ENCODE results near the gene PAGE1. TPM values are rescaled to one million over a fixed set of nuclear protein-coding genes. Genes with fewer than 3 reads are reported as not detected.
"Not testable (repeated sequence)": the region's sequence is repeated elsewhere in the genome, so short reads cannot be mapped to it uniquely, and the experiment has no call there.

Gene PAGE1
- total RNA-seq, 1 experiment from 2014 or later = not detected

DNA sequence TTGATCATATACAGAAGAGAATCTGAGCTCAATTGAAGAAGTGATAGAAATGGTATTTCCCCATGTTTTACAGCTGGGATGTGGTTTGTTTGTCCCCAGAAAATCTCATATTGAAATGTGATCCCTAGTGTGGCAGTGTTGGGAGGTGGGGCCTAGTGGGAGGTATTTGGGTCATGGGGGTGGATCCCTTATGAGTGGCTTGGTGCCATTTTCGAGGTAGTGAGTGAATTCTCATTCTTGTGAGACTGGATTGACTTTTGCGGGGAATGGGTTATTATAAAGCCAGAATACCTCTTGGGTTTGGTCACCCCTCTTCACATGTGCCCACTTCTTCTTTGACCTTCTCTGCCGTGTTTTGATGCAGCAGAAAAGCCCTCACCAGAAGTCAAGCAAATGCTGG lies 29.6 kb upstream of the PAGE1 start:
- intact Hi-C loops (cut with micrococcal nuclease; ENCODE audit: unreplicated experiment) = no loop called here
- no peak overlapping the region for H3K4me3 ChIP-seq (ENCODE audit: low read depth in 2 of 2, low read length in 2 of 2)
- no peaks in the 10 kb centered on the region for H3K4me1 ChIP-seq (ENCODE audit: control insufficient read depth, insufficient read depth, low read length)
- no peaks in the 10 kb centered on the region for H3K9me3 ChIP-seq (ENCODE audit: control insufficient read depth, insufficient read depth, low read depth, low read length)
- H3K27me3 ChIP-seq (ENCODE audit: control insufficient read depth, insufficient read depth, low read length) = no peaks in the 10 kb centered on the region
- no TSS peak for BruUV-seq (replicated peaks)
- DNase-seq (ENCODE audit: low read depth, low spot score) (no peak), ATAC-seq (no peak)
- POLR2A ChIA-PET = no interaction called here
- H3K36me3 ChIP-seq (ENCODE audit: control insufficient read depth, insufficient read depth, low read length) = no peaks in the 10 kb centered on the region
- H3K27ac ChIP-seq (ENCODE audit: low read length) = no peak overlapping the region
- in situ Hi-C loops (cut with HindIII; ENCODE audit: low pct_unique_long_range_greater_than_20kb, low sequenced_read_pairs) = no loop called here
- TF ChIP-seq, protein P1, sequence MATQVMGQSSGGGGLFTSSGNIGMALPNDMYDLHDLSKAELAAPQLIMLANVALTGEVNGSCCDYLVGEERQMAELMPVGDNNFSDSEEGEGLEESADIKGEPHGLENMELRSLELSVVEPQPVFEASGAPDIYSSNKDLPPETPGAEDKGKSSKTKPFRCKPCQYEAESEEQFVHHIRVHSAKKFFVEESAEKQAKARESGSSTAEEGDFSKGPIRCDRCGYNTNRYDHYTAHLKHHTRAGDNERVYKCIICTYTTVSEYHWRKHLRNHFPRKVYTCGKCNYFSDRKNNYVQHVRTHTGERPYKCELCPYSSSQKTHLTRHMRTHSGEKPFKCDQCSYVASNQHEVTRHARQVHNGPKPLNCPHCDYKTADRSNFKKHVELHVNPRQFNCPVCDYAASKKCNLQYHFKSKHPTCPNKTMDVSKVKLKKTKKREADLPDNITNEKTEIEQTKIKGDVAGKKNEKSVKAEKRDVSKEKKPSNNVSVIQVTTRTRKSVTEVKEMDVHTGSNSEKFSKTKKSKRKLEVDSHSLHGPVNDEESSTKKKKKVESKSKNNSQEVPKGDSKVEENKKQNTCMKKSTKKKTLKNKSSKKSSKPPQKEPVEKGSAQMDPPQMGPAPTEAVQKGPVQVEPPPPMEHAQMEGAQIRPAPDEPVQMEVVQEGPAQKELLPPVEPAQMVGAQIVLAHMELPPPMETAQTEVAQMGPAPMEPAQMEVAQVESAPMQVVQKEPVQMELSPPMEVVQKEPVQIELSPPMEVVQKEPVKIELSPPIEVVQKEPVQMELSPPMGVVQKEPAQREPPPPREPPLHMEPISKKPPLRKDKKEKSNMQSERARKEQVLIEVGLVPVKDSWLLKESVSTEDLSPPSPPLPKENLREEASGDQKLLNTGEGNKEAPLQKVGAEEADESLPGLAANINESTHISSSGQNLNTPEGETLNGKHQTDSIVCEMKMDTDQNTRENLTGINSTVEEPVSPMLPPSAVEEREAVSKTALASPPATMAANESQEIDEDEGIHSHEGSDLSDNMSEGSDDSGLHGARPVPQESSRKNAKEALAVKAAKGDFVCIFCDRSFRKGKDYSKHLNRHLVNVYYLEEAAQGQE (IDR thresholded peaks at IDR 0.05; ENCODE audit: insufficient read depth in 1 of 2, low read depth in 2 of 2, low read length in 1 of 2) = no peak
- TF ChIP-seq, protein P2, sequence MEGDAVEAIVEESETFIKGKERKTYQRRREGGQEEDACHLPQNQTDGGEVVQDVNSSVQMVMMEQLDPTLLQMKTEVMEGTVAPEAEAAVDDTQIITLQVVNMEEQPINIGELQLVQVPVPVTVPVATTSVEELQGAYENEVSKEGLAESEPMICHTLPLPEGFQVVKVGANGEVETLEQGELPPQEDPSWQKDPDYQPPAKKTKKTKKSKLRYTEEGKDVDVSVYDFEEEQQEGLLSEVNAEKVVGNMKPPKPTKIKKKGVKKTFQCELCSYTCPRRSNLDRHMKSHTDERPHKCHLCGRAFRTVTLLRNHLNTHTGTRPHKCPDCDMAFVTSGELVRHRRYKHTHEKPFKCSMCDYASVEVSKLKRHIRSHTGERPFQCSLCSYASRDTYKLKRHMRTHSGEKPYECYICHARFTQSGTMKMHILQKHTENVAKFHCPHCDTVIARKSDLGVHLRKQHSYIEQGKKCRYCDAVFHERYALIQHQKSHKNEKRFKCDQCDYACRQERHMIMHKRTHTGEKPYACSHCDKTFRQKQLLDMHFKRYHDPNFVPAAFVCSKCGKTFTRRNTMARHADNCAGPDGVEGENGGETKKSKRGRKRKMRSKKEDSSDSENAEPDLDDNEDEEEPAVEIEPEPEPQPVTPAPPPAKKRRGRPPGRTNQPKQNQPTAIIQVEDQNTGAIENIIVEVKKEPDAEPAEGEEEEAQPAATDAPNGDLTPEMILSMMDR (IDR thresholded peaks at IDR 0.05) = no peak
- CTCF ChIA-PET = no interaction called here

- DNase-seq (ENCODE audit: low read depth, low spot score); intact Hi-C loops (cut with micrococcal nuclease; ENCODE audit: unreplicated experiment); in situ Hi-C loops (cut with HindIII; ENCODE audit: low pct_unique_long_range_greater_than_20kb, low sequenced_read_pairs); POLR2A ChIA-PET; H3K4me3 ChIP-seq (ENCODE audit: low read depth in 2 of 2, low read length in 2 of 2); ATAC-seq; H3K4me1 ChIP-seq (ENCODE audit: control insufficient read depth, insufficient read depth, low read length); CTCF ChIA-PET; H3K9me3 ChIP-seq (ENCODE audit: control insufficient read depth, insufficient read depth, low read depth, low read length); H3K27me3 ChIP-seq (ENCODE audit: control insufficient read depth, insufficient read depth, low read length); H3K36me3 ChIP-seq (ENCODE audit: control insufficient read depth, insufficient read depth, low read length); BruUV-seq (replicated peaks); H3K27ac ChIP-seq (ENCODE audit: low read length): not testable (repeated sequence)
Measured at GRCh38 chrX:49720106-49720505, 24.3 kb upstream of the PAGE1 start.

DNA sequence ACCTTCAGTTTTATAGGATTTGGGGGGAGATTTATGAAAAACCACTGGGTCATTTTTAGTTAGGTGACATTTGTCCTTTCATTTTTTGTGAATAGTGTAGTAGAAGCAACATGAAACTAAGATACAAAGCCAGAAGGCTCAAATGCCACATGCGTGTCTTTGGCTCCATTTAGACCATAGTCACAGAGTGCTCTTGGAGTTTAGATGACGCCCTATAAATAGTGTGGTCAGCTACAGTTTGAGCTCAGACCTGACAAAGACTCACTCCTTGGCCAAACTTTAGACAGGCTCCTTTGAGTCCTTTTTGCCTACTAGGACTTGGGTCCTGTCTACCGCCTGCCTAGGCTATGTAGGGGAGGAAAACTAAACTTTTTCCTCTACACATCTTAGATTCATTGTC lies 16.8 kb upstream of the PAGE1 start:
- H3K9me3 ChIP-seq (ENCODE audit: control insufficient read depth, insufficient read depth, low read depth, low read length) = no peaks in the 10 kb centered on the region
- POLR2A ChIA-PET = no interaction called here
- H3K4me3 ChIP-seq (ENCODE audit: low read depth in 2 of 2, low read length in 2 of 2) = no peak overlapping the region
- no peak for DNase-seq (ENCODE audit: low read depth, low spot score)
- H3K4me1 ChIP-seq (ENCODE audit: control insufficient read depth, insufficient read depth, low read length) = no peaks in the 10 kb centered on the region
- no peaks in the 10 kb centered on the region for H3K36me3 ChIP-seq (ENCODE audit: control insufficient read depth, insufficient read depth, low read length)
- H3K27me3 ChIP-seq (ENCODE audit: control insufficient read depth, insufficient read depth, low read length) = no peaks in the 10 kb centered on the region; the same call in 1 of the 2 replicates
- H3K27ac ChIP-seq (ENCODE audit: low read length) = no peak overlapping the region
- in situ Hi-C loops (cut with HindIII; ENCODE audit: low pct_unique_long_range_greater_than_20kb, low sequenced_read_pairs) (no loop called here), intact Hi-C loops (cut with micrococcal nuclease; ENCODE audit: unreplicated experiment) (no loop called here)
- BruUV-seq (replicated peaks) = no TSS peak
- TF ChIP-seq SIN3A (IDR thresholded peaks at IDR 0.05; ENCODE audit: borderline replicate concordance, insufficient read depth, low read depth, low read length) = no peak
- TF ChIP-seq POLR2AphosphoS5 (IDR thresholded peaks at IDR 0.05; ENCODE audit: low read depth, low read length) = no peak
- CTCF ChIA-PET = no interaction called here
- no peak for ATAC-seq
